Hematopoietic multipotent progenitor cell treated with erythropoietin and hydrocortisone succinate and interleukin-3 and kit ligand, for 4 days (in vitro differentiated cells): ENCODE measurements around the gene JAKMIP1.

Source experiments
- DNase-seq: peaks from one replicate; pipeline ENCODE4 v3.0.0-alpha.2; 2015

JAKMIP1 gene

GRCh38 chr4:6056976-6057766, 143.2 kb downstream of the JAKMIP1 start:
- no peak for DNase-seq

- DNase-seq: no peak
These were observed 144.9 kb downstream of the JAKMIP1 start for GRCh38 chr4:6055436-6055835.

DNA sequence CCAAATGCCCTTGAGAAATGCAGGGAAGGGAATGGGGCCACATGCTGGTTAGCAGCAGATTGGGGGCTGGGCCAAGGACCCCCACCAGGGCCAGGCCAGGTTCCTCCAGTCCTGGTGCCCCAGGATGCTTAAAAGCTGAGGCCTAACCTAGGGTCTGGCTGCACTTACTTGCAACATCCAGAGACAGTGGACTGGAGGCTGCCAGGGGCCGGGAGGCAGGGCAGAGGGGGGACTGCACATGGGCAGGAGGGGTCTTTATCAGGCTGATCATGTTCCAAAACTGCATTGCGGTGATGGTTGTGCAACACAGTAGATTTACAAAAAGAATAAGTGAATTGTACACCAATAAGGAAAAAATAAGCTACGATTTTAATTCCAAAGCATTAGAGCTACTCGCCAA, 145.3 kb downstream of the JAKMIP1 start:
- DNase-seq: no peak

DNA sequence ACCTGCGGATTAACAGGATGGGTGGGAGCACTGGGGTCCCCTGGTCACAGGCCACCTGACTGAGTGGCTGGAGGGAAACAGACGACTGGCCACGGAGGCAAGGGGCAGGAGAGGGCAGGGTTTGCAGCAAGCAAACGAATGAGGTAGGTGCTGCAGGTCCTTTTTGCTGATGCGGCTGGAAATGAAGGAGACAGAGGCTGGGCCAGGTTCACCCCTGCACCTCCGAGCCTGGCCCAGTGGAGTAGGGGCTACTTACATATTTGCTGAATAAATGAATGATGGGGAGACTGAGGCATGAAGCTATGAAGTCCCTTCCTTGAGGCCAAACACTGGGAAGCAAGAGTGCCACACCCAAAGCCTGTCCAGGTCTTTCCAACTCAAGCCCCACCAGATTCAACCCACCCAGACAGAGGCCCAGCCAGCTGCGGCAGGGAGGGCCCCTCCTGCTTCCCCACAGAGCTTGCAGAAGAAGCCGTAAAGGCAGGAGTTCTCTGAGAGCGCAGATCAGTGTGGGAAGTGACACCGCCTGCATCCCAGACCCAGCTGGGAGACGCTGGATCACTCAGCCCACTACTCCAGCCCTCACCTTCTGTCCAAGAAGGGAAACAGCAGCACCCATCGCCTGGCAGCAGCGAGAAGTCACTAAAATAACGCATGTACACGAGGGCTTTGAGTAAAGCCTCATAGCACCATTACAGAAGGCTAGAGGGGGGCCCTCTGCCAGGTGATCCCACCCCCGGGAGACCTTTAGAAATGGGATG, 146.0 kb downstream of the JAKMIP1 start:
- no peak for DNase-seq

- DNase-seq: no peak
These were observed 147.7 kb downstream of the JAKMIP1 start for GRCh38 chr4:6052679-6053078.

- no peak for DNase-seq
These were observed 149.8 kb downstream of the JAKMIP1 start for GRCh38 chr4:6050551-6050950.

- no peak for DNase-seq
These were observed 150.4 kb downstream of the JAKMIP1 start for GRCh38 chr4:6049985-6050384.

DNA sequence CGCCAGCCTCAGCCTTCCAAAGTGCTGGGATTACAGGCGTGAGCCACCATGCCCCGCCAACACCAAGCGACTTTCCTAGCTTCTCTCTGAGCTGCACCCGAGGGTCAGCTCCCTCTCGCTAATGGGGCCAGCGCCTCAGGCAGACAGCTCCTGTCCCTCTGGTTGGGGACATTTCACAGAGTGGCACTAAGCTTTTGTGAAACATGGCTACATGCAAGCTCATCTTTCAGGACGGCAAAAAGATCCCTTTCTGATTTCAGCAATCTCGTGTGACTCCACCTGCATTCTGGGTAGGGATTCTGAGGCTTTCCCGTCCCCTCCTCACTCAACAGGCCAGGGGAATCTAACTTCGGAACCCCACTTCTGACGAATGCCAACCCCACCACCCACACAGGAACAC, 151.1 kb downstream of the JAKMIP1 start:
- no peak for DNase-seq

GRCh38 chr4:6048537-6048936, 151.8 kb downstream of the JAKMIP1 start:
- no peak for DNase-seq

DNA sequence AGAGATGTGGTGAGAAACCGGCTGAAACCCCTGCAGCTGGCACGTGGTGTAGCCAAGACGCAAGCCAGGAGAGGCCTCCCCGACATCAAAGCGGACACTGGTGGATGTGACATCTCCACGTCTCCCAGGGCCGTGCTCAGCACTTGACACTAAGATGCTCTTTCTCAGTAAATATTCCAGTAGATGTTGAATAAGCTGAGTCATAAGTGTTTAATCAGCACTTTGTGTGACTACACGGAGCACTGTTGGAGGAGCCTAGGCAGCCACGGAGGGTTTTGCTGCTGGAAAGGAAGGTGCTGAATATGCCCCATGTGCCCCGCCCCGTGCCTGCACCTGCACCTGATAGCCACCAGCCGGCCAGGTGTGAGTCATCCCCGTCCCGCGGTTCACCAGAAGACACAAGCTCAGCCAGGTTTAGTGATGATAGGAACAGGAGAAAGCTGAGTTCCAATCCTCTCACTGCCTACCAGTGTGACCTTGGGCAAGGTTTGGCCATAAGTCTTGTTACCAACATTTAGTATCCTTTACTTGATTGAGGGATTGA, 153.1 kb downstream of the JAKMIP1 start:
- no peak for DNase-seq

DNA sequence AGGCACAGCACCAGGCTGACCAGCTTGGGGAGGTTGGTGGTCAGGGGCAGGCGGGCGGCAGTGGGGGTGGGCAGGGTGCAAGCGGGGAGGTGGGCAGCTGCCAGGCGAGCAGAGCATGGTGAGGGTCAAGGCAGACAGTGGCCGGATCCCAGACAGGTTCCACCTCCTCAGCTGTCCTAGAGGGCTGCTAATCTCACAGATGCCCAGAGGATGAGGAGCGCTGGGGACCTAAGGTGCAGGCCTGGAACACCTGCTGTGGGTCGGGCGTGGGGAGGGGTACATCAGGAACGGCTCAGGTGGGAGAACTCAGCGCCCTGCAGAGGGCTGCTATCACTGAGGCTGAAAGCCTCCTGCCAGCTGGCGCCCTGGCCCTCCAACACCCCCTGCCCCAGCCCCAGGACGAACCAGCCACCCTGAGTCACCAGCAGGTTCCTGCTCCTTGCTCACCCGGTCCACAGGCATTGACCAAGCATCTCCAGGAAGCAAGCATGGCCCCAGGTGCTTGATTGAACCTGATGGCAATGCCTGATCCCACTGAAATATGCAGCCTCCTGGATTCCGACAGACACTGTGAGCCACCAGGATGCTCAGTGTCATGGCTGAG, 153.7 kb downstream of the JAKMIP1 start:
- no peak for DNase-seq

- no peak for DNase-seq
These were observed 155.5 kb downstream of the JAKMIP1 start for GRCh38 chr4:6044805-6045204.

DNA sequence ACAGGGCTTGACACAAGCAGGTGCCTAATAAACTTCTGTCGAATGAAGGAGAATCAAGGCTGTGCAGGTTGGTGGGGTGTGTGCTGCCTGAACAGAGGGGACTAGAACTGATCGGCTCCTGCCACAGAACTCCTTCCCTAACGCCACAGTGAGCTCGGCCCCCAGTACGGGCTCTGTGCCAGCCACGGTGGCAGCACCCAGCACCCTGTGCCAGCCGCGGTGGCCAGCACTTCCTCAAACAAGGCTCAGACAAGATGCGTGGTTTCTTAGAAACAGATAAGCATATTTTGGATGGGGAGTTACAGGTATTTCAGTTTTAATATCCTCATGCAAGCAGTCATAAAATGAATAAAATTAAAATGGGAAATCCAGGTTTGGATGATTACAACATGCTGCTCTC, 156.1 kb downstream of the JAKMIP1 start:
- peak; percentile 30 for DNase-seq

DNA sequence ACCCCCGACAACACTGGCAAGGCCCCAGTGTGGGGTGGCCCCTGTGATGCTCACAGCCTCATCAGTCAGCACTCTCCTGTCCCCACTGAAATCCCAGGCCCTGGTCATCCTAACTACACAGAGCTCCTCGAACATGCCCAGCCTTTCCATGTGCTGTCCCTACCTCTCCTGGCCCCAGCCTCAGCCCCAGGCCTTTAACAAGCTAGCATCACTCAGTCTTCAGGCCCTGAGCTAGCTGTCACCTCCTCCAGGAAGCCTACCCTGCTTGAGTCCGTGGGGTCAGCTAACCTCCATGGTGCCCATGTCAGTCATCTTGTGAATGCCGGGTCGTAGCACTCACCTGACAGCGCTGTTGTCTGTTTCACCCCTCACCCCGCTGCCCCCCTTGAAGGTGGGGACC, 156.5 kb downstream of the JAKMIP1 start:
- DNase-seq: no peak

DNA sequence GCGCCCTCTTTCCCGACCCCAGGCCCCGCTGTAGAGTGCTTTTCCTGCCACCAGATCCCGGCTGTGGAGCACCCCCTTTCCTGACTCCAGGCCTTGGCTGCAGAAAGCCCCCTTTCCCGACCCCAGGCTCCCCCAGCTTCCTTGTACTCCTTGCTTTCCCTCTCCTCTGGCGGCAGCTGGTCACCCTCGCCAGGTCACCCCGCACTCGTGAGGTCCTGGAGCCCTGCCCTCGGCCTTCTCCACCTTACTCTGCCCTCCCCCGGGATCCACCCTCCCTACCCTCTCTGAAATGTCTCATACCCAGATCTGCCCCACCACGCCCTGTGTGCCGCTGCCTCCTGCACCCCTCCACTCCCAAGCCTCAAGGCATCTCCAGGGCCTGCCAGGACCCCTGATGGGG, 157.2 kb downstream of the JAKMIP1 start:
- DNase-seq: no peak

DNA sequence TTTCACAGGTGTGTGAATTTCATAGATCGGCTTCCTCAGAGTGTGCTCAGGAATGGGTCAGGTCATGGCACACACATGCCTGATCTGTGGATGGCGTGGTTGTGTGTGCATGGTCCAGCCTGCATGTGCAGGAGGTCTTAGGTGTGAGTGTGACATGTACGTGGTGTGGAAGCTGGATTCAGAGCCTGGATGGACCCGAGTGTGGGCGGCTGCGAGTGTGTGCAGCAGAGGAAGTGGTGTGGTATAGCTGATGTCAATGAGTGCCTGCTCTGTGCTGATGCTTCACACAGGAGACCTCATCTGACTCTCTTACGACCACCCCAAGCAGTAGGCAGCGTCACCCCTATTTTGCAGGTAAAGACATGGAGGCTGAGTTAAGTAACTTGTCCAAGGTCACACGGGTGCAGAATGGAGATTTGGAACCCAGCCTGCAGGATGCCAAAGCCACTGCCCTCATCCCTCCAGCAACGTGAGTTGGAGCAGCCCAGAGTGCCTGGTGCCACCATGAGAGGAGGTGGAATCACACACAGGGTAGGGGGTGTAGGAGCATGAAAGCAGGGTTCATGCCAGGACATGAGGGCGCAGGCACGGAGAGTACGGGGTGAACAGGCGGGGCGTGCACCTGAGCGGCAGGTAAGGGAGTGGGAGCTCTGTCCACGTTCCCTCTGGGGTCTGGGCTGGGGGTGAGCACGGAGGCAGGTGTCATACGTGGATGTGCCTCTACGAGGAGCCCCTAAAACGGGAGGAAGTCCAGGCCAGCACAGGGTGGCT, 157.9 kb downstream of the JAKMIP1 start:
- no peak for DNase-seq

DNA sequence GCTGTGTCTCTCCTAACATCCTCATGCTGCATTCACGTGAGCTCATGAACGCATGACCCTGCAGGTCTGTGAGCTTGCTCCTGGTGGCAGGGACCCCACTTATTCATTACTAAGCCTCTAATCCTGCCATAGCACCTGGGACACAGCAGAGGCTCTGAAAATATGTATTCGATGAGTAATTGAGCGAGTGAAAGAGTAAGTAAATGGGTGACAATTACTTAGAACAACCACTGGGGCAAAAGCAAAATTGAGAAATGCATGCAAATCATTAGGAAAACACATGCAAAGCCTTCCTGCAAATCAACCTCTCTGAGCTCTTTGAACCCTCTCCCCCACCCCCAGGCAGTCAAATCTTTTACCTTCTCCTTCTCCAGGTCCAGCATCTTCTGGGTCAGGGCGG, 158.5 kb downstream of the JAKMIP1 start:
- DNase-seq: no peak

GRCh38 chr4:6038711-6039110, 161.6 kb downstream of the JAKMIP1 start:
- DNase-seq: no peak

- no peak for DNase-seq
These were observed 164.6 kb downstream of the JAKMIP1 start for GRCh38 chr4:6035786-6036185.

DNA sequence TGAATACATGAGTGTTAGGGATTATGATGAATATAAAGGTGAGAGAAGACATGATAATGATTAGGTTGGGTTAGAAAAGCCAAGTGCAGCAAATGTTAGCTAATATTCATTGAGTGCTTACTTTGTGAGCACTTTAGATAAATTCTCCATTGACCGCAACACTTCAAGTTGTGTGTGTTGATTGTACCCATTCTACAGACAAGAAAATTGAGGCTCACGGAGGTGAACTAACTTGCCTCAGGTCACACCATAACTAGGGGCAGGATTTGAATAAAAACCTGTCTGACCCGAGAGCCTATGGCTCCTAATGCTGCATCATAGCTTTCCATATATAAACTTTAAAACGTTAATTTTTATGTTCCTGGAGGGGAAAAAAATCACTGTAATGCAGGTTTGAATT, 167.0 kb downstream of the JAKMIP1 start:
- DNase-seq: no peak

DNA sequence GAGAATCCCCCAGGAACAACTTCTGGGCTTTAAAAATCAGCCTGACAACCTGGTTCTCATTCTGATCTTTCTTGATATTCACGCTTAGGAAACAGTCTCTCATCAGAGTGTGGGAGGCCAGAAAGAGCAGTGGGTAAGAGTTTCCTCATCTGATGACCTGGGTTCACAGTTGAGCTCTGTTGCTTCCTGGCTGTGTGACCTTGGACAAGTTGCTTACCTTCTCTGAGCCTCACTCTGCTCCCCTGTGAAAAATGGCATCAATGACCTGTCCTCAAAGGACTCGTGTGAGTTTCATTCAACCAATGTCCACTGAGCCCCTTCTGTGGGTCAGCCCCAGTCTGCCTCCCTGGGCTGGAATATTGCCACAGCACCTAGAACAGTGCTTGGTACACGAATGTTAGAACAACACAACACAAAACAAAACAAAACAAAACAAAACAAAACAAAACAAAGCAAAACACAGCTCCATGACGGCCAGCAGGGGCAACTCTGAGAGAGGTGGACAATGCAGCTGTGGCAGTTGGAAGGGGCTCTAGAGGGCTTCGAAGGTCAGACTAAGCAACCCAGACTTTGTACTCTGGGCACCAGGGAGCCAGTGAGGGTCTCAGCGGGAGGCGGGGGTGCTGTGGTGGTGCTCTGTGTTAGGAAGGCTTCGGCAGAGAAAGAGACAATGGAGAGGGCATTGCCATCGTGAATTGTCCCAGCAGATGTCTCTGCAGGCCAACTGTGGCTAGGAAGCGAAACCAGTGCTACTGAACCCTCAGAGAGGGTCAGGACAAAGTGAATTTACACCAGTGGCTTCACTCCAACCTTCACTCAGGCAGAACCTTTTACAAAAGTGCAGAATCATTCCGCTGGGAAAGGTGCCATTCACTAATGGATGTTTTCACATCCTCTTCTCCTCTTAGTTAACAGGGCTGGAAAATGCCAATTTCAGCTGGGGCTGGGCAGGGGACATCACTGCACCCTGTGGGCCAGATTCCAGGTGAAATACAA, 167.8 kb downstream of the JAKMIP1 start:
- peak; percentile 45 for DNase-seq

- no peak for DNase-seq
These were observed 168.5 kb downstream of the JAKMIP1 start for GRCh38 chr4:6031846-6032245.
